GM19372 (cell line): ENCODE results near the gene ZNF516.

Source experiments
- ATAC-seq: cut with Tn5 transposase; IDR thresholded peaks from one replicate; pipeline ENCODE4 v1.9.1; 2021; ENCODE audit warnings: mild to moderate bottlenecking, low read depth, moderate library complexity; ENCODE audit not compliant: unreplicated experiment

Gene ZNF516

GRCh38 chr18:76428396-76429261 is 66.4 kb downstream of the ZNF516 start:
- no peak for ATAC-seq

DNA sequence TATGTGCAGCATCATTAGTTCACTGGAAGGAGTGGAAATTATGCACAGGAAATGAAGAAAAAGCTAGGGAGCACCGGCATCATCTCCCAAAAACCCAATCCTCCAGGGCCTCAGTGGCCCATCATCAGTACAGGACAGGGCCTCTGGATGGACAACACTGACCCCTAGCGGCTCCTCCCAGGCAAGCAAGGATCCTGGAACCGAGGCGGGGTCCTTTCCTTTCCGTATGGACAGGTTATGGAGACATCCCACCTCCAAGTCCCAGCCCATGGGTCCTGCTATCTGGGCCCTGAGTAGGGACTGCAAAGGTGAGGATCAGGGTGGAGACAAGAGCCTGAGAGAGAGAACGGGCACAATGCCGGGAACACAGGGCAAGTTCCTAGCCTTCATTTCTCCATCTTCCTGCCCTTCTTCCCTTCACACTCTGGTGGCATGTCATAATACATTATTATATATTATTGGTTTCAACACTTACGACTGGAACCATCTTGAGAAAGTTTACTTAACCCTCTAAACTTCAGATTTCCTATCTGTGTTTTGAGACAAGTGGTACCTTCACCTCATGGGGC is 68.2 kb downstream of the ZNF516 start:
- no peak for ATAC-seq

DNA sequence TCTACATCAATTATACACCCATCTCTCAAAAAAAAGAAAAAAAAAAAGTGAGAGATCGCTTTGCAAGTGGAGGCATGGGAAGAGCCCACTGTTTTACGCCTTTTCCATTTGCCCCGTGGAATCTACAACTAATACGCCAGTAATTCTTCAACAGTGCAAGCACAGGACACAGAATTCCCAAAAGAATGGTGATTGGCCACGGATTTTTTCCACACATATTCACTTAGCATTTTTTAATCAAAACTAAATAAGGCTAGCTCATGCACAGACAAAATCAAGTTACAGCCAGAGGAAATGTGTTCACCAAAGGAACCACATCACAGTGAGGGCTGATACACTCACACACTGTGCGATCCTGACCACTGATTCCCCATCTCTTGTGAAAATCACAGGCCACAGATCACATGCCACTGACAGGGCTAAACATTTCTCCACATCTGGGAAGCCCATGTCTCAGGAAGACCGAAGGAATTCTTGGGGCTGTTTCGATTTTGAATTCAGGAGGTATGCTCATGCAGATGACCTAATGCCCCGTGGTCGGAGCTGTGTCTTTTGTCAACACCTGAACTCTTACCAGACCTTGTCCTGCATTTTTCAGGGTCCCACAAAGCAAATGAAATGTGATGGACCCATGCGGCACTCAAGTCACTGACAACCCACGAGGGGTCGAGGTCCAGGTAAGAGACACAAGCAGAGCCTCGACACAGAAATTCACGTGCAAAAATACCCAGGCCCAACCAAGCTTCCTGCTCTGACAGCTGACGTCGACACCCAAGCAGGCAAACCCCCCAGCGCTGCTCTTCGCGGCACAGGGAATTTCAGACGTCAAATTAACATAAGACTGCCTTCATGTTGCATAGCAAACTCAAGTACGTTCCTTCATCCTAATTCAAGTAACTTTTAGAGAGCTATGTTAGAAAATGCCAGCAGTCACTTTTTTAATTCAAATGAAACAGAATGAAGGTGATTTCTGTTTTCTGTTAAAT is 69.6 kb downstream of the ZNF516 start:
- no peak for ATAC-seq

- no peak for ATAC-seq
Measured at GRCh38 chr18:76422838-76423237, 72.2 kb downstream of the ZNF516 start.

- ATAC-seq: no peak
Measured at GRCh38 chr18:76422121-76422520, 72.9 kb downstream of the ZNF516 start.

GRCh38 chr18:76421685-76422078 is 73.4 kb downstream of the ZNF516 start:
- ATAC-seq: no peak

GRCh38 chr18:76420898-76421684 is 74.0 kb downstream of the ZNF516 start:
- ATAC-seq: no peak

DNA sequence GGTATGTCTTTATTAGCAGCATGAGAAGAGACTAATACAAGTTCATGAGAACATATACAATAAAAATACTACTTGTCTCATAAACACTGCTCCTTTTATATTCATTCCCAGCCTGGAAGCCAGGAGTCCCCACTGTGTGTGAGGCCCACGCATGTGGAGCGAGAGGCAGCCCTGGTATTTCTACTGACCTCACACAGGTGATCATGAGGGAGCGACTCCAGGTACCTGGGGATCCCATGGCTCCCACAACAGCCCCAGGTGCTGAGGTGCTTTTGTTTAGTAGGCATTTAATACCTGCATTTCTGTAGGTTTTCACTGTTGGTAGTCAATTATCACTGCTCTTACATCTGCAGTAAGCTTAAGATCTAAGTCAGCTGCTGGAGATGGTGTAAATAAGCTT is 75.2 kb downstream of the ZNF516 start:
- ATAC-seq: no peak

DNA sequence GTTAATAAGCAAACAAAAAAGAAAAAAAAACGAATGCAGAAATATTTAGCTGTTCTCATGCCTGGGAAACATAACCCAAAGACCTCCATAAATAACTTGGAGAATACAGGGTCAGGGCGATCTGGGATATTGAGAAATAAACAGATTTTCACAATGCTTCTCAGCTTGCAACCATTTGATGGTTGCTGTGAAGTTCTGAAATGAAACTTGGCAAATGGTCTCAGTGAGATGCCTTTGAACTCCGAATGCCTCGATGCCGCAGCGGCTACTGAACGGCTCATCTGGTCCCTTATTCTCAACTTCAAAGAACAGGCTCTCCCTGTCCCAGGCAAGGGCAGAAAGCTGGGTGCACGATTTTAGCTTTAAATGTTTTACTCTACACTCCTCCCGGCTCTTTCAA is 78.1 kb downstream of the ZNF516 start:
- ATAC-seq: no peak

DNA sequence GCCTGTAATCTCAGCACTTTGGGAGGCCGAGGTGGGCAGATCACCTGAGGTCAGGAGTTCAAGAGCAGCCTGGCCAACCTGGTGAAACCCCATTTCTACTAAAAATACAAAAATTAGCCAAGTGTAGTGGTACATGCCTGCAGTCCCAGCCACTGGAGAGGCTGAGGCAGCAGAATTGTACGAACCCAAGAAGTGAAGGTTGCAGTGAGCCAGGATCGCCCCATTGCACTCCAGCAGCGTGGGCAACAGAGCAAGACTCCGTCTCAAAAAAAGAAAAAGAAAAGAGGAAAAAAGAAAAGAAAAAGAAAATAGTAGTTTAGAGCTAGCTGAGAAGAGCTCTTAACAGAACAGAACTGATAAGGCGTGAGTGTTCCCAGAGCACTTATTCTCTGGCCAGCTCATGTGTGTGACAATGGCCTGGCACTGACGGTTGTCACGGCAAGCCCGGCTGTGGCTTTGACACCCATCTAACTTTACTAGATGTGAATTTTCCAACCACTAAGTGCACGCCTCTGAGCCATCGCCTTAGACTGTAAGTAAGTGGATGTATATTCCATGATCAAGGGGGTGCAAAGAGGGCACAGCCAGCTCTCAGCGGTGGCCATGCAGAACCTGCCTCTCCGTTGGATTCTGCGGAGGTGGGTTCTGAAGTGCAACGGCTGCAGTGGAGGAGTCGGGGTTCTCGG is 80.0 kb downstream of the ZNF516 start:
- no peak for ATAC-seq

DNA sequence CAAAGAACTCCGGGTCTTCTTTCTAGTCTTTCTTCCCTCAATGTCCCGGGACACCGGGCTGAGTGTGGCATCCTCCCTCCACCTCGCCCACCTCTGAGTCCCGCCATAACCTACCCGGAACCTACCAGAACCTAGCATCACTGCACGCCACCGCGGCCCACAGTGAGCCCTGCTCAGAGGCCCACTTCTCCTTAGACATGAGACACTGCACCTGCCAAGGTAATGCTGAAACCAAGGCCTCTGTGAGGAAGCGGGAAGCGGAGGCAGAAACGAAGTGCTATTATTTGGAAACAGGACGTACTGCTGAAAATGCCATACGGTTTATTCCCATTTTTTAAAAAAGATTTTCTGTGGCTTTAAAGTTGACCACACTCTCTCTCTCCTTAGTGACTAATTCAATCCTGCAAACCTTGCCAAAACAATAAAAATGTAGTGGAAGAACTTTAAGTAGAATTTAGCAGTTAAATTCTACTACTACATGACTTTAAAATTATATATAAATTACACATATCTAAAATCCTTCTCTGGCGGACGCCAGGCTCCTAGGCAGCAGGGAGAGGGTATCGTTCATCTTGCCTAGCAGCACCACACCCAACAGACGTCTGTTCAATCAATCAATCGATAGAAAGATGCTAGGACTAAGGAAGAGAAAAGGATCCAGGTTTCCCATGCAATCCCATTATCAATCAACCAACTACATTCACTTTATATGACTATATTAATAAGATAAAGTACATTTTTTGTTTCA is 82.0 kb downstream of the ZNF516 start:
- no peak for ATAC-seq

DNA sequence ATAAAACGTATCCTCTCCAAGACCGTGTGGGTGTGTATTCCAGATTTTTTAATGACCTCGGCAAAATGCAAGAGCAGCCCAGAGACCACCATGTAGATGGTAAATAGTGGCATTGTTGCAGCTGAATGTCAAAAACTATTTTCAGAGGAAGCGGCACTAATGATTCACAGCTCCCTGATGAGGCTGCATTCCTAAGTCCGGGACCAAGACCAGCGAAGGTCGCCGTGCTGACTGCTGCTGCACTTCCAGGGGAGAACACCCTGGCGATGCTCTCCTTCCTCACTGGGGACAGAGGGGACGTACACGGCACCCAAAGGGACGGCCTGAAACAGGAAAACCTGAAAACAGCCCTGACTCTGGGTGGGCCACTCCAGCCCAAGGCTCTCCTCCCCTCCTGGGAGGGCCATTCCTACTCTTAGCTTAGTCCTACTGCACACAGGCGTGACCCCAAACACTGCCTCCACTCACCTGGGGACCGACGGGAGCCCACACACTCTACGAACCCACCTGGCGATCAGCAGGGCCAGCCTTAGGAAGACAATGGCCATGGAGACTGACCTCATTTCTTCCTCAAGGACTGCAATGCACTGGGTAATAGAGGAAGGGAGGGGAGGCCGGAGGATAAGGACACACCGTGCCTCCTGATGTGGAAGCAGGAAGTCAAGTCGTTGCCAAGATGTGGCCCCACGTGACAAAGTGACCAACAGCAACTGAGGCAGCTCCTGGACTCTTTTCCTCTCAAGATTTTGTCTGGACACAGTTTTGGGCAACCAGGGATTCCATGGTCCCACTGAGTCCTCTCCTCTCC is 82.8 kb downstream of the ZNF516 start:
- ATAC-seq: no peak

- ATAC-seq: no peak
Measured at GRCh38 chr18:76410660-76411417, 84.2 kb downstream of the ZNF516 start.

- no peak for ATAC-seq
Measured at GRCh38 chr18:76410033-76410432, 85.0 kb downstream of the ZNF516 start.

DNA sequence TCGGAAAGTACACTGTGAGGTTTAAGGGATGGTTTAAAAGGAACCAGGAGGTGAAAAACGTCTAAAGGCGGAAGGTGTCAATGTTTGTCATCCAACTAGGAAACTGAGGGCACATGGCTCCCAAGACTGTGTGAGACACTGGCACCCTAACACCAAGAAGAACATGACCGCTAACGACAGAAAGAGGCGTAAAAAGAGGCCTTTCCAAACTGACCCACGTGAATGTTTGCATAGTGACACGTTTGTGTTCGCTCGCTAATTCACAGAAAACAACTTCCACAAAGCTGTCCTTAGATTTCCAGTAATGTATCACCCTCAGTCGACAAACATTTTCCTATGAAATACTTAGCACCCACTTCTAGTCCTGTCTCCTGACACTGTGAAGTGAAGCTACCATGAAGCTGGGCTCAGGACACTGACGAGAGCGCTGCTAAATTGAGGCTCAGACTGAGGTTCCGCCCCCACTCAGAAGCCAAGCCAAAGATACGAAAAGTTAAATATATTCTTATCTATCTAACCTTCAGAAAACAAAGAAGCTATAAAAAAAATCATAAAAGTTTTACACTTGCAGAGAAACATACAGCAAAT is 86.5 kb downstream of the ZNF516 start:
- ATAC-seq: no peak

- no peak for ATAC-seq
Measured at GRCh38 chr18:76407681-76408080, 87.4 kb downstream of the ZNF516 start.

GRCh38 chr18:76406791-76407190 is 88.3 kb downstream of the ZNF516 start:
- no peak for ATAC-seq
